22Rv1 (cell line): ENCODE results near the gene ZBTB7A.

Experiments used
- CTCF ChIP-seq: fragments of 450-650 bp; IDR thresholded peaks from 2 replicates; pipeline ENCODE4 v1.5.1; 2017; ENCODE audit warnings: mild to moderate bottlenecking
- ZFX ChIP-seq: fragments of 450-650 bp; IDR thresholded peaks from 2 replicates; pipeline ENCODE4 v1.6.1; 2017; ENCODE audit warnings: antibody characterized with exemption, borderline replicate concordance

GRCh38 chr19:4071610-4072009 is 4.9 kb upstream of the ZBTB7A start:
- no peak for TF ChIP-seq CTCF
- no peak for TF ChIP-seq ZFX
